GM21447 (cell line): Measurements from ENCODE around the gene BIRC7.

Experiments used
- ATAC-seq: cut with Tn5 transposase; IDR thresholded peaks from one replicate; pipeline ENCODE4 v1.9.1; 2021; ENCODE audit not compliant: unreplicated experiment

BIRC7 gene

GRCh38 chr20:63262836-63263235 lies 27.1 kb downstream of the BIRC7 start:
- no peak for ATAC-seq

GRCh38 chr20:63264000-63264399 lies 28.3 kb downstream of the BIRC7 start:
- ATAC-seq = no peak

DNA sequence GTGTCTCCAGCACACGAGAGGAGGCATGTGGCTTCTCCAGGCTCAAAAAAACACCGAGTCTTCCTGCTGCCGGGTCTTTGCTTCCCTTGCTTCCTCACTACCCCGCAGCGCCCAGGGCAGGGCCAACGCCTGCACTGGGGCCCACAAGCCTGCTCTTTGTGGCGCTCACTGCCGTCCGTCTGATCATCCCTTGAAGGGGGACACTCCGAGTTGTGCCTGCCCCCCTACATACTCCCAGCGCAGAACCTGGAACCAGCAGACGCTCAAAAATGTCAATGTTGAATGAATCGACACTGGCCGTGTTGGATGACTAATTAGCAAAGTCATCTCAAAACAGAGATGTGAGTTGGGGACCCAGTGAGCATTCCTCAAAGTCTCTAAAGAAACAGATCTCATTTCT lies 28.8 kb downstream of the BIRC7 start:
- no peak for ATAC-seq

- ATAC-seq = no peak
Measured at GRCh38 chr20:63265891-63266515, 30.3 kb downstream of the BIRC7 start.

GRCh38 chr20:63267691-63268090 lies 32.0 kb downstream of the BIRC7 start:
- no peak for ATAC-seq

GRCh38 chr20:63268256-63268655 lies 32.6 kb downstream of the BIRC7 start:
- ATAC-seq = no peak

- no peak for ATAC-seq
Measured at GRCh38 chr20:63268671-63269439, 33.1 kb downstream of the BIRC7 start.

- ATAC-seq = no peak
Measured at GRCh38 chr20:63269724-63270123, 34.0 kb downstream of the BIRC7 start.

DNA sequence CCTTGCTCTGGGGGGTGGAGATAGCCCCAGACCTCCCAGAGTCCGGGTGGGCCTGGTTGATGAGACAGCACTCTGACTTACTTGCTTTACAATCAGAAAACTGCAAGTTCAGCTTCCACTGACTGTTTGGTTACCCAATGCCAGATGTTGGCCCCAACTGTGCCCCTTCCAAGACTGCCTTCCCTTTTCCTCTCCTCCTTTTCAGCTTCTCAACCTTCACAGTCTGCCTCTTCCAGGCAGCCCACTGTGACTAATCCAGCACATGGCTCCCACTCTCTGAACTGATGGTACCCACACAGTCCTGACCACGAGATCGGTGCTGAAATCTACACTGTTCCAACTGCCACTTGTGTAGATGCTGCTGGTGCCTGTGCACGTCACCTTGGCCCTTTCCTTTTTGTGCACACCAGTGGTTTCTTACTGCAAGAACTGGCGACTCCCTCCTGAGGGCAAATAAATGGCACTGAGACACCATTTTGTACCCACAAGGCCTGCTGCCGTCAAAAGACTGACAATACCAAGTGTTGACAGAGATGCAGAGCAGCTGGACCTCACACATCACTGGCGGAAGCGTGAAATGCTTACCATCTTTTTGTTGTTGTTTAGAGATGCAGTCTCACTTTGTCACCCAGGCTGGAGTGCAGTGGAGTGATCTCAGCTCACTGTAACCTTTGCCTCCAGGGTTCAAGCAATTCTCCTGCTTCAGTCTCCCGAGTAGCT lies 35.1 kb downstream of the BIRC7 start:
- no peak for ATAC-seq

- ATAC-seq = peak; percentile 86
Measured at GRCh38 chr20:63272105-63273058, 36.7 kb downstream of the BIRC7 start, which contains the start of gene ARFGAP1. Gene ARFGAP1, plus strand, starts transcription at chr20:63272813. Its CDS starts 2,768 bp downstream, at chr20:63275581.

- no peak for ATAC-seq
Measured at GRCh38 chr20:63273059-63273579, 37.4 kb downstream of the BIRC7 start.

- no peak for ATAC-seq
Measured at GRCh38 chr20:63273635-63274380, 38.1 kb downstream of the BIRC7 start.

GRCh38 chr20:63274381-63275228 lies 38.9 kb downstream of the BIRC7 start:
- no peak for ATAC-seq

DNA sequence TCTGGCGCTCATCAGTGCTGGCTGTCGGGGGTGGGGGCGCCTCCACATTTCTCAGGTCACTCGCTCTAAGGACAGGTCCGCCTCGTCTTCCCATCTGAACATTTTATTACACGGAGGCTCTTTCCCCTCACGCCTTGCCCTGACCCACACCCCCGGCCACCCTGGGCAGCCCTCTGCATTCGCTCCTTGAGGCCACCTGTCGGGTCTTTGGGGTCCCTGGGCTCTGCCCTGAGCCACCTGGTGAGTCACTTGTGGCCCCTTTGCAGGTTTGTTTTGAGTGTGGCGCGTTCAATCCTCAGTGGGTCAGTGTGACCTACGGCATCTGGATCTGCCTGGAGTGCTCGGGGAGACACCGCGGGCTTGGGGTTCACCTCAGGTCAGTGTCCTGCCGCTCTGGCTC lies 40.1 kb downstream of the BIRC7 start:
- ATAC-seq = no peak

DNA sequence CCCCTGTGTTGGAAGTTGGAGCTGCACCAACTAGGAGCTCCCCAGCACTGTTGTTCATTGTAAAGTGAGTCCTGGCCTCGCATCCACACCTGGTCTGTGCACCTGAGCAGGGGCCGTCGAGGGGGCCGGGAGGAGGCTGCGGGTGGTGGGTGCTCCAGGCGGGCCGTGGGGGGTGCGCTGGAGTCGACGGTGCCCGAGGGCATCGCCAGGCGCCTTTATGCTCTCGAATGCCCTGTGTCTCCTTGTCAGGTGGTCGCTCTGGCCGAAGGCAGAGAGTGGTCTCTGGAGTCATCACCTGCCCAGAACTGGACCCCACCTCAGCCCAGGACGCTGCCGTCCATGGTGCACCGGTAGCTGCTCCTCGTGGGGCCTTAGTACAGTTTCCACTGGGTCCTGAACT lies 41.3 kb downstream of the BIRC7 start:
- no peak for ATAC-seq

- no peak for ATAC-seq
Measured at GRCh38 chr20:63277466-63278272, 42.0 kb downstream of the BIRC7 start.

GRCh38 chr20:63278661-63279060 lies 43.0 kb downstream of the BIRC7 start:
- no peak for ATAC-seq

DNA sequence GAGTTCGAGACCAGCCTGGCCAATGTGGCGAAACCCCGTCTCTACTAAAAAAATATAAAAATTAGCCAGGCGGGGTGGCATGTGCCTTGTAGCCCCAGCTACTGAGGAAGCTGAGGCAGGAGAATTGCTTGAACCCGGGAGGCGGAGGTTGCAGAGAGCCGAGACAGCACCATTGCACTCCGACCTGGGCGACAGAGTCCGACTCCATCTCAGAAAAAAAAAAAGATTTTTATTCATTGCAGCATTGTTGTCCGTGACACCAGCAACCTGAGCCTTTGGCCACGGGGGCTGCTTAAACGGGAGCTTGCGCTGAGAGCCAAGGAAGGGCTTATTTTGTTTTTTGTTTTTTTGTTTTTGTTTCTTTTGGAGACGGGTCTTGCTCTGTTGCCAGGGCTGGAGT lies 44.2 kb downstream of the BIRC7 start:
- ATAC-seq = no peak
